ENCODE measurements around the gene TMEM126A. TPM values are rescaled to one million over a fixed set of nuclear protein-coding genes. Genes with fewer than 3 reads are reported as not detected.

Gene TMEM126A
- total RNA-seq, 1 donor from 2014 or later = 21.0 TPM

GRCh38 chr11:85697747-85698146, 50.0 kb downstream of the TMEM126A start:
- peaks cover 15% of the 10 kb centered on the region for H3K4me1 Mint-ChIP-seq
- no peak overlapping the region for H3K27ac Mint-ChIP-seq
- peaks cover 2% of the 10 kb centered on the region for H3K36me3 Mint-ChIP-seq
- H3K9me3 Mint-ChIP-seq = peaks cover 3% of the 10 kb centered on the region
- H3K4me3 Mint-ChIP-seq = no peak overlapping the region
- TF ChIP-seq CTCF (IDR thresholded peaks at IDR 0.05; ENCODE audit: unreplicated experiment) = no peak
- no peaks in the 10 kb centered on the region for H3K27me3 Mint-ChIP-seq (ENCODE audit: low read depth)
- no peak for DNase-seq (ENCODE audit: low spot score in 2 of 2, unreplicated experiment in 2 of 2)

- H3K4me3 Mint-ChIP-seq = no peak overlapping the region
- H3K36me3 Mint-ChIP-seq = peaks cover 2% of the 10 kb centered on the region
- H3K27ac Mint-ChIP-seq = no peak overlapping the region
- peaks cover 8% of the 10 kb centered on the region for H3K9me3 Mint-ChIP-seq
- no peak for DNase-seq (ENCODE audit: low spot score in 2 of 2, unreplicated experiment in 2 of 2)
- peaks cover 15% of the 10 kb centered on the region for H3K4me1 Mint-ChIP-seq
- H3K27me3 Mint-ChIP-seq (ENCODE audit: low read depth) = no peaks in the 10 kb centered on the region
- no peak for TF ChIP-seq CTCF (IDR thresholded peaks at IDR 0.05; ENCODE audit: unreplicated experiment)
Measured at GRCh38 chr11:85698195-85698594, 50.4 kb downstream of the TMEM126A start.

GRCh38 chr11:85699957-85700741, 52.4 kb downstream of the TMEM126A start:
- peaks cover 2% of the 10 kb centered on the region for H3K36me3 Mint-ChIP-seq
- no peak overlapping the region for H3K4me3 Mint-ChIP-seq
- no peaks in the 10 kb centered on the region for H3K27me3 Mint-ChIP-seq (ENCODE audit: low read depth)
- no peak for TF ChIP-seq CTCF (IDR thresholded peaks at IDR 0.05; ENCODE audit: unreplicated experiment)
- DNase-seq (ENCODE audit: low spot score in 2 of 2, unreplicated experiment in 2 of 2) = no peak
- peaks cover 24% of the 10 kb centered on the region for H3K4me1 Mint-ChIP-seq
- H3K27ac Mint-ChIP-seq = peak overlapping the region; percentile 65
- H3K9me3 Mint-ChIP-seq = peaks cover 11% of the 10 kb centered on the region

GRCh38 chr11:85704967-85705366, 57.2 kb downstream of the TMEM126A start:
- Mint-ChIP-seq H3K27me3 (ENCODE audit: low read depth) (no peaks in the 10 kb centered on the region), H3K36me3 (peaks cover 2% of the 10 kb centered on the region), H3K4me3 (no peak overlapping the region), H3K9me3 (peaks cover 15% of the 10 kb centered on the region), H3K4me1 (peaks cover 29% of the 10 kb centered on the region), H3K27ac (peak overlapping the region; percentile 15)
- DNase-seq (ENCODE audit: low spot score in 2 of 2, unreplicated experiment in 2 of 2) = no peak
- no peak for TF ChIP-seq CTCF (IDR thresholded peaks at IDR 0.05; ENCODE audit: unreplicated experiment)

- peaks cover 27% of the 10 kb centered on the region for H3K4me1 Mint-ChIP-seq
- no peak overlapping the region for H3K4me3 Mint-ChIP-seq
- H3K9me3 Mint-ChIP-seq = peaks cover 15% of the 10 kb centered on the region
- no peaks in the 10 kb centered on the region for H3K27me3 Mint-ChIP-seq (ENCODE audit: low read depth)
- no peak for DNase-seq (ENCODE audit: low spot score in 2 of 2, unreplicated experiment in 2 of 2)
- H3K36me3 Mint-ChIP-seq = peaks cover 2% of the 10 kb centered on the region
- TF ChIP-seq CTCF (IDR thresholded peaks at IDR 0.05; ENCODE audit: unreplicated experiment) = no peak
- peak overlapping the region; percentile 37 for H3K27ac Mint-ChIP-seq
Measured at GRCh38 chr11:85705800-85706199, 58.0 kb downstream of the TMEM126A start.

Other genes starting within 250 kb of the TMEM126A start
- 6.7 to 7.5 TPM (median 7.4 TPM) in 3 replicates for gene DLG2, start 20.6 kb upstream of the TMEM126A start, total RNA-seq
- 28.6 to 31.0 TPM (median 29.5 TPM) in 3 replicates for gene TMEM126B, start 19.4 kb upstream of the TMEM126A start, total RNA-seq
- gene CREBZF, start 17.2 kb downstream of the TMEM126A start, total RNA-seq = 77.2 to 77.8 TPM (median 77.2 TPM) in 3 replicates
- gene CCDC89, start 38.2 kb downstream of the TMEM126A start, total RNA-seq = 1.3 to 2.7 TPM (median 1.5 TPM) in 3 replicates
- gene SYTL2, start 163.2 kb downstream of the TMEM126A start, total RNA-seq = 9.9 to 10.4 TPM (median 10.3 TPM) in 3 replicates
- not detected in 3 replicates for gene CCDC83, start 207.4 kb downstream of the TMEM126A start, total RNA-seq